ENCODE results near the gene DLX3.

DNA sequence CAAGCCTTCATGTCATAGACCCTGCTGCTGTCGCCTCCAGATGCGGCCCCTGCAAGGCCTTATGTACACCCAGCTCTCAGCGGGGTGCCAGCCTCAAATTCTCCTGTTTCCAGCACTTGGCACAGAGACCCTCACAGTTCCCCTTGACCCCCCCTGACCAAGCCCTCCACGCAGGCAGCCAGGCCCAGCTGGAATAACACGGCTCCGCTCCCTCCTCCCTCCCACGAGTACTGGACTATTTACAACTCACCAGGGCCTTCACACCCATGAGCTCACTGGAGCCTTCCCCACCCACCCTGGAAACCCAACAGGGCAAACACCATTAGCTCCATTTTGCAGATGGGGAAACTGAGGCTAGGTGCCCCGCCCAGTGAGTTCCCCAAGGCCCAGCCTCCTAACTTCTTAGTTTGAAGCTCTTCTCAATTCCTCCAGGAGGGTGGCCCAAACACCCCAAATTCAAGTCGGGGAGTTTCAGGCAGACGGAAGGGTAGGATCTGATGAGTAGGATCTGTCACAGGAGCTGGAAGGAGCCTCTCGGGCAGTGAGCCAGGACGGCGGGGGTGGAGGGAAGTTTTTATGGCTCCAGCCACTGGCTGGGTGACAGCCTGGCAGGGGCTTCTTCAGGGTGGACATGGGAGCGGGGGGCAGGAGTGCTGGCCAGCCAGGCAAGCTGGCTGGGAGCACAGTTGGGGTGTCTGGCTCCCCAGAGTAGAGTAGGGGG is 43.5 kb downstream of the DLX3 start:
- TF ChIP-seq POLR2AphosphoS5 (IDR thresholded peaks at IDR 0.05; ENCODE audit: borderline replicate concordance, low read depth, low read length) = no peak
- TF ChIP-seq EZH2 (IDR thresholded peaks at IDR 0.05) = no peak
- no peak for TF ChIP-seq FOXP2 (optimal IDR thresholded peaks at IDR 0.05; ENCODE audit: control extremely low read depth, extremely low read length, insufficient read depth)
